Gastrocnemius medialis (tissue), 4 donors: ENCODE measurements around the gene LIN52.

Experiments used
- CTCF ChIP-seq, 5 experiments: fragments of 450-650 bp in 3 of 5; fragments of 200-600 bp in 2 of 5; sonication (generic) in 2 of 5; IDR thresholded peaks in 4 of 5; conservative IDR thresholded peaks in 1 of 5; 1 replicate in 4 of 5; 2 replicates in 1 of 5; pipeline ENCODE4 v1.5.1; 2016 to 2019; ENCODE audit warnings: antibody characterized with exemption in 5 of 5, mild to moderate bottlenecking in 3 of 5, moderate library complexity in 3 of 5
- POLR2A ChIP-seq, 2 donors: fragments of 450-650 bp; IDR thresholded peaks; one replicate each; pipeline ENCODE4 v1.6.1; 2017; ENCODE audit warnings: antibody characterized with exemption in 2 of 2, mild to moderate bottlenecking in 2 of 2, moderate library complexity in 2 of 2

GRCh38 chr14:74246542-74246941 lies 161.8 kb downstream of the LIN52 start:
- TF ChIP-seq CTCF (IDR thresholded peaks at IDR 0.05 in 4 of 5, conservative IDR thresholded peaks at IDR 0.05 in 1 of 5) (no peak), POLR2A (IDR thresholded peaks at IDR 0.05) (no peak)
